ENCODE results near the gene DMRT2.

- TF ChIP-seq ZNF768 (tag by site-specific recombination; IDR thresholded peaks at IDR 0.05) (no peak), BCL11B (tag by site-specific recombination; IDR thresholded peaks at IDR 0.05; ENCODE audit: low read depth) (no peak), ZNF23 (tag by site-specific recombination; IDR thresholded peaks at IDR 0.05; ENCODE audit: borderline replicate concordance) (no peak), CTCF (tag by site-specific recombination; IDR thresholded peaks at IDR 0.05) (no peak), ZSCAN30 (tag by site-specific recombination; IDR thresholded peaks at IDR 0.05) (no peak), ZNF157 (tag by site-specific recombination; IDR thresholded peaks at IDR 0.05) (no peak), YY1 (tag by site-specific recombination; IDR thresholded peaks at IDR 0.05) (no peak), ZSCAN5A (tag by site-specific recombination; IDR thresholded peaks at IDR 0.05) (no peak), ZNF639 (tag by site-specific recombination; IDR thresholded peaks at IDR 0.05) (no peak), MYNN (tag by site-specific recombination; IDR thresholded peaks at IDR 0.05; ENCODE audit: borderline replicate concordance) (no peak)
These were observed 47.5 kb upstream of the DMRT2 start for GRCh38 chr9:1002678-1003077.
